Kidney epithelial cell (primary cell): ENCODE data around the gene HOXB4. TPM values are rescaled to one million over a fixed set of nuclear protein-coding genes. Genes with fewer than 3 reads are reported as not detected.

Source experiments
- DNase-seq: peaks from one replicate; pipeline ENCODE4 v3.0.0-alpha.2; 2010; ENCODE audit warnings: low read depth
- H3K27me3 ChIP-seq: 2 replicates; pipeline ENCODE4 v1.6.0; 2011; ENCODE audit warnings: low read length; ENCODE audit not compliant: control insufficient read depth, insufficient read depth
- H3K36me3 ChIP-seq: 2 replicates; pipeline ENCODE4 v1.5.1; 2011; ENCODE audit warnings: low read length; ENCODE audit not compliant: control insufficient read depth, insufficient read depth
- H3K4me3 ChIP-seq: 2 replicates; pipeline ENCODE4 v1.5.1; 2011; ENCODE audit warnings: low read depth, mild to moderate bottlenecking, control low read depth, low read length
- CTCF ChIP-seq: IDR thresholded peaks from 2 replicates; pipeline ENCODE4 v1.5.1; 2011; ENCODE audit warnings: mild to moderate bottlenecking, moderate library complexity, low read length, control low read depth, inconsistent platforms; ENCODE audit not compliant: insufficient read depth, poor library complexity, severe bottlenecking
- total RNA-seq: library from RNA; depleted of rRNA; stranded (reverse); fragments of >200 nt; gene quantifications from 2 replicates; pipeline ENCODE4 v1.2.3, GENCODE V29; 2015

HOXB4 gene
- total RNA-seq, 1 donor from 2014 or later, result 3.6 TPM

- Histone ChIP-seq H3K27me3 (no peaks in the 10 kb centered on the region), H3K36me3 (peaks cover 3% of the 10 kb centered on the region), H3K4me3 (peak overlapping the region; percentile 68)
- TF ChIP-seq CTCF, result no peak
- DNase-seq, result no peak
Observed at GRCh38 chr17:48588074-48588415, 9.9 kb upstream of the HOXB4 start.

GRCh38 chr17:48587276-48588073 is 9.3 kb upstream of the HOXB4 start:
- Histone ChIP-seq H3K36me3 (peaks cover 3% of the 10 kb centered on the region), H3K27me3 (no peaks in the 10 kb centered on the region), H3K4me3 (peak overlapping the region; percentile 68)
- TF ChIP-seq CTCF, result no peak
- DNase-seq, result no peak

- Histone ChIP-seq H3K27me3 (no peaks in the 10 kb centered on the region), H3K36me3 (peaks cover 2% of the 10 kb centered on the region), H3K4me3 (peak overlapping the region; percentile 68)
- no peak for TF ChIP-seq CTCF
- DNase-seq, result no peak
Observed at GRCh38 chr17:48586355-48587258, 8.5 kb upstream of the HOXB4 start.

GRCh38 chr17:48584223-48584741 is 6.1 kb upstream of the HOXB4 start:
- no peaks in the 10 kb centered on the region for H3K27me3 ChIP-seq
- DNase-seq, result no peak
- H3K36me3 ChIP-seq, result peaks cover 2% of the 10 kb centered on the region
- peak overlapping the region; percentile 68 for H3K4me3 ChIP-seq
- no peak for TF ChIP-seq CTCF

- Histone ChIP-seq H3K36me3 (peaks cover 3% of the 10 kb centered on the region), H3K4me3 (peak overlapping the region; percentile 68), H3K27me3 (no peaks in the 10 kb centered on the region)
- TF ChIP-seq CTCF, result no peak
- DNase-seq, result no peak
Observed at GRCh38 chr17:48583708-48584222, 5.6 kb upstream of the HOXB4 start.
